ENCODE results near the gene CFAP298. TPM values are rescaled to one million over a fixed set of nuclear protein-coding genes. Genes with fewer than 3 reads are reported as not detected.
A peak's percentile ranks its signal among the peaks of the same experiment; 100 is the strongest.

The CFAP298 gene
- total and polyA plus RNA-seq, 2 of the 13 experiments (the other 11 are each of a cell fraction or from before 2014, with no cell fraction given), result 21.2 to 62.2 TPM

DNA sequence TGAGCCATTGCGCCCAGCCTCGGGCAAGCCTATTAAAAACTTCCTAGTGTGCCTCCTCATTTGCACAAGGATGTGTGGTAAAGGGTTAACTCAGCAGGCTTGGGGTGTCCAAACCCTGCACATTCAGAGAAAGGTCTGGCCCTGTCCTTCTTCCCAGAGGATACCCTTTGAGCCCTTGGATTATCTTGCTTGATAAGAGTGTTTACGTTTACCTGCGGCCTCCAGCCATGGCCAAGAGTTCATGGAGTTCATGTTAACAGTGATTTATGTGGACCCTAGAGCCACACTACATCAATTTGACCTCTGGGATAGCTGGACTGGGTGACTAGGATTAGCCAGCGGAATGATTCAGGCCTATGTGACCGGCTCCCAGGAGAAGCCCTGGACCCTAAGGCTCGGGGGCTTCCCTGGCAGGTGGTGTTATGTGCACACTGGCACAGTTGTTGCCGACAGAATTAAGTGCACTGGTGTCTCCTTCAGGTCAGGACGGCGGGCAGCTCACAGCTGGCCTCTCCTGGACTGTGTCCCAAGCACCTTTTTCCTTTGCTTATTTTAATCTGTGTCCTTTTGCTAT, 19.2 kb downstream of the CFAP298 start (continued):
- TF ChIP-seq, protein P1, sequence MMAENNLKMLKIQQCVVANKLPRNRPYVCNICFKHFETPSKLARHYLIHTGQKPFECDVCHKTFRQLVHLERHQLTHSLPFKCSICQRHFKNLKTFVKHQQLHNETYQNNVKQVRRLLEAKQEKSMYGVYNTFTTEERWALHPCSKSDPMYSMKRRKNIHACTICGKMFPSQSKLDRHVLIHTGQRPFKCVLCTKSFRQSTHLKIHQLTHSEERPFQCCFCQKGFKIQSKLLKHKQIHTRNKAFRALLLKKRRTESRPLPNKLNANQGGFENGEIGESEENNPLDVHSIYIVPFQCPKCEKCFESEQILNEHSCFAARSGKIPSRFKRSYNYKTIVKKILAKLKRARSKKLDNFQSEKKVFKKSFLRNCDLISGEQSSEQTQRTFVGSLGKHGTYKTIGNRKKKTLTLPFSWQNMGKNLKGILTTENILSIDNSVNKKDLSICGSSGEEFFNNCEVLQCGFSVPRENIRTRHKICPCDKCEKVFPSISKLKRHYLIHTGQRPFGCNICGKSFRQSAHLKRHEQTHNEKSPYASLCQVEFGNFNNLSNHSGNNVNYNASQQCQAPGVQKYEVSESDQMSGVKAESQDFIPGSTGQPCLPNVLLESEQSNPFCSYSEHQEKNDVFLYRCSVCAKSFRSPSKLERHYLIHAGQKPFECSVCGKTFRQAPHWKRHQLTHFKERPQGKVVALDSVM (CRISPR knock-in tag; IDR thresholded peaks at IDR 0.05), result peak; percentile 54; the same call in 1 of the 2 replicates
- peak; percentile 84 for TF ChIP-seq IRF2 (CRISPR knock-in tag; IDR thresholded peaks at IDR 0.05)
- no peak for TF ChIP-seq ATF7 (IDR thresholded peaks at IDR 0.05)
- peak; percentile 43; the same call in 1 of the 2 replicates for TF ChIP-seq ATF7 (CRISPR knock-in tag; IDR thresholded peaks at IDR 0.05)
- TF ChIP-seq ZNF264 (CRISPR knock-in tag; IDR thresholded peaks at IDR 0.05), result peak; percentile 71; the same call in 1 of the 2 replicates
- TF ChIP-seq TBP (CRISPR knock-in tag; IDR thresholded peaks at IDR 0.05), result no peak
- TF ChIP-seq, protein P2, sequence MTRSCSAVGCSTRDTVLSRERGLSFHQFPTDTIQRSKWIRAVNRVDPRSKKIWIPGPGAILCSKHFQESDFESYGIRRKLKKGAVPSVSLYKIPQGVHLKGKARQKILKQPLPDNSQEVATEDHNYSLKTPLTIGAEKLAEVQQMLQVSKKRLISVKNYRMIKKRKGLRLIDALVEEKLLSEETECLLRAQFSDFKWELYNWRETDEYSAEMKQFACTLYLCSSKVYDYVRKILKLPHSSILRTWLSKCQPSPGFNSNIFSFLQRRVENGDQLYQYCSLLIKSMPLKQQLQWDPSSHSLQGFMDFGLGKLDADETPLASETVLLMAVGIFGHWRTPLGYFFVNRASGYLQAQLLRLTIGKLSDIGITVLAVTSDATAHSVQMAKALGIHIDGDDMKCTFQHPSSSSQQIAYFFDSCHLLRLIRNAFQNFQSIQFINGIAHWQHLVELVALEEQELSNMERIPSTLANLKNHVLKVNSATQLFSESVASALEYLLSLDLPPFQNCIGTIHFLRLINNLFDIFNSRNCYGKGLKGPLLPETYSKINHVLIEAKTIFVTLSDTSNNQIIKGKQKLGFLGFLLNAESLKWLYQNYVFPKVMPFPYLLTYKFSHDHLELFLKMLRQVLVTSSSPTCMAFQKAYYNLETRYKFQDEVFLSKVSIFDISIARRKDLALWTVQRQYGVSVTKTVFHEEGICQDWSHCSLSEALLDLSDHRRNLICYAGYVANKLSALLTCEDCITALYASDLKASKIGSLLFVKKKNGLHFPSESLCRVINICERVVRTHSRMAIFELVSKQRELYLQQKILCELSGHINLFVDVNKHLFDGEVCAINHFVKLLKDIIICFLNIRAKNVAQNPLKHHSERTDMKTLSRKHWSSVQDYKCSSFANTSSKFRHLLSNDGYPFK (CRISPR knock-in tag; IDR thresholded peaks at IDR 0.05; ENCODE audit: borderline replicate concordance), result no peak
- peak; percentile 95 for TF ChIP-seq ZNF772 (CRISPR knock-in tag; IDR thresholded peaks at IDR 0.05)
- TF ChIP-seq FOXJ3 (CRISPR knock-in tag; IDR thresholded peaks at IDR 0.05; ENCODE audit: borderline replicate concordance), result peak; percentile 92
- TF ChIP-seq, protein P3, sequence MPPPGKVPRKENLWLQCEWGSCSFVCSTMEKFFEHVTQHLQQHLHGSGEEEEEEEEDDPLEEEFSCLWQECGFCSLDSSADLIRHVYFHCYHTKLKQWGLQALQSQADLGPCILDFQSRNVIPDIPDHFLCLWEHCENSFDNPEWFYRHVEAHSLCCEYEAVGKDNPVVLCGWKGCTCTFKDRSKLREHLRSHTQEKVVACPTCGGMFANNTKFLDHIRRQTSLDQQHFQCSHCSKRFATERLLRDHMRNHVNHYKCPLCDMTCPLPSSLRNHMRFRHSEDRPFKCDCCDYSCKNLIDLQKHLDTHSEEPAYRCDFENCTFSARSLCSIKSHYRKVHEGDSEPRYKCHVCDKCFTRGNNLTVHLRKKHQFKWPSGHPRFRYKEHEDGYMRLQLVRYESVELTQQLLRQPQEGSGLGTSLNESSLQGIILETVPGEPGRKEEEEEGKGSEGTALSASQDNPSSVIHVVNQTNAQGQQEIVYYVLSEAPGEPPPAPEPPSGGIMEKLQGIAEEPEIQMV (CRISPR knock-in tag; IDR thresholded peaks at IDR 0.05; ENCODE audit: low read depth), result 0 out of 2 replicates have a peak, but pooled peaks have one; percentile 76
- no peak for TF ChIP-seq CENPT (CRISPR knock-in tag; IDR thresholded peaks at IDR 0.05; ENCODE audit: low read depth)
- peak; percentile 81 for TF ChIP-seq HIVEP1 (CRISPR knock-in tag; IDR thresholded peaks at IDR 0.05)
- TF ChIP-seq ZNF331 (CRISPR knock-in tag; IDR thresholded peaks at IDR 0.05), result peak; percentile 92; the same call in 1 of the 2 replicates
- TF ChIP-seq ZNF780A (CRISPR knock-in tag; IDR thresholded peaks at IDR 0.05), result no peak
- TF ChIP-seq BORCS8-MEF2B (CRISPR knock-in tag; IDR thresholded peaks at IDR 0.05), result peak; percentile 76; the same call in 1 of the 2 replicates
- no peak; the same call in 1 of the 2 replicates for TF ChIP-seq ZNF761 (CRISPR knock-in tag; conservative IDR thresholded peaks at IDR 0.05)
- TF ChIP-seq RFX1 (IDR thresholded peaks at IDR 0.05), result no peak
- peak; percentile 99 for TF ChIP-seq ZNF652 (CRISPR knock-in tag; IDR thresholded peaks at IDR 0.05; ENCODE audit: borderline replicate concordance, low read depth)
- no peak for TF ChIP-seq ZNF496 (CRISPR knock-in tag; IDR thresholded peaks at IDR 0.05; ENCODE audit: insufficient replicate concordance)
- peak; percentile 86 for TF ChIP-seq AKAP8 (CRISPR knock-in tag; IDR thresholded peaks at IDR 0.05)
- TF ChIP-seq ZNF282 (IDR thresholded peaks at IDR 0.05; ENCODE audit: partially characterized antibody), result no peak

Data from HepG2 (cell line).